ENCODE results near the gene CHN2. TPM values are rescaled to one million over a fixed set of nuclear protein-coding genes. Genes with fewer than 3 reads are reported as not detected.

The CHN2 gene
- total and polyA plus RNA-seq, 8 donors = 2.8 to 8.9 (median 4.3) TPM

DNA sequence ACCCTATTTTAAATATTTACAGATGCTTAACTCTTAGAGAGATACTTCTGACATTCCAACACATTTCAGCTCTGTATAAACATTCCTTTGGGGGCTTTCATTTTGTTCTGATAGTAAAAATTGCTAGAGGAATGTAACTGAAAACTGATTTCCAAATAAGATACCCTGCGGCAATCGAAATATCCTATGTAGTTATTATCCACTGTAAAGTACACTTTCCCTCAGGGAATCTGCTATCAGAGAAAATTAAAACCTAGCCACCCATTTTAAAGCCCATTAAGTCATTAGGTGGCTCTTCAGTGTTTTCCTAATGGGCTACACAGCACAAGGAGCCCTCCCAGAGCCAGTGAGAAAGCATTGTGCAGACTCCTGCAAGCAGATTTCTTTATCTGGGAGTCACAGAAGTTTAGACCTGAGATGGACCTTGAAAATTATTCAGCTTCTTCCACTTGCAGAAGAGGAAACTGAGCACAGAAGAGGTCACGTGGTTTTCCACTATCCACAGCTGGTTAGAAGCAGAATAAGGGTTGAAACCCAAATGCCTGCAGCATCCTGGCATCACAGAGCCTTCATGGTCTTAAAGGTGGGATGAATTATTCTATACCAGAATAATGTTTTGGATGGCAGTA lies 35.7 kb upstream of the CHN2 start:
- H3K9me3 ChIP-seq = no peaks in the 10 kb centered on the region
- ATAC-seq = no peak
- no peak for DNase-seq
- intact Hi-C loops (cut with DNase I) = no loop called here
- H3K27ac ChIP-seq = no peak overlapping the region
- TF ChIP-seq, protein P1, sequence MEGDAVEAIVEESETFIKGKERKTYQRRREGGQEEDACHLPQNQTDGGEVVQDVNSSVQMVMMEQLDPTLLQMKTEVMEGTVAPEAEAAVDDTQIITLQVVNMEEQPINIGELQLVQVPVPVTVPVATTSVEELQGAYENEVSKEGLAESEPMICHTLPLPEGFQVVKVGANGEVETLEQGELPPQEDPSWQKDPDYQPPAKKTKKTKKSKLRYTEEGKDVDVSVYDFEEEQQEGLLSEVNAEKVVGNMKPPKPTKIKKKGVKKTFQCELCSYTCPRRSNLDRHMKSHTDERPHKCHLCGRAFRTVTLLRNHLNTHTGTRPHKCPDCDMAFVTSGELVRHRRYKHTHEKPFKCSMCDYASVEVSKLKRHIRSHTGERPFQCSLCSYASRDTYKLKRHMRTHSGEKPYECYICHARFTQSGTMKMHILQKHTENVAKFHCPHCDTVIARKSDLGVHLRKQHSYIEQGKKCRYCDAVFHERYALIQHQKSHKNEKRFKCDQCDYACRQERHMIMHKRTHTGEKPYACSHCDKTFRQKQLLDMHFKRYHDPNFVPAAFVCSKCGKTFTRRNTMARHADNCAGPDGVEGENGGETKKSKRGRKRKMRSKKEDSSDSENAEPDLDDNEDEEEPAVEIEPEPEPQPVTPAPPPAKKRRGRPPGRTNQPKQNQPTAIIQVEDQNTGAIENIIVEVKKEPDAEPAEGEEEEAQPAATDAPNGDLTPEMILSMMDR (IDR thresholded peaks at IDR 0.05) = no peak
- H3K4me3 ChIP-seq = no peak overlapping the region
- H3K36me3 ChIP-seq = no peaks in the 10 kb centered on the region
- no peaks in the 10 kb centered on the region for H3K4me1 ChIP-seq
- no peaks in the 10 kb centered on the region for H3K27me3 ChIP-seq

DNA sequence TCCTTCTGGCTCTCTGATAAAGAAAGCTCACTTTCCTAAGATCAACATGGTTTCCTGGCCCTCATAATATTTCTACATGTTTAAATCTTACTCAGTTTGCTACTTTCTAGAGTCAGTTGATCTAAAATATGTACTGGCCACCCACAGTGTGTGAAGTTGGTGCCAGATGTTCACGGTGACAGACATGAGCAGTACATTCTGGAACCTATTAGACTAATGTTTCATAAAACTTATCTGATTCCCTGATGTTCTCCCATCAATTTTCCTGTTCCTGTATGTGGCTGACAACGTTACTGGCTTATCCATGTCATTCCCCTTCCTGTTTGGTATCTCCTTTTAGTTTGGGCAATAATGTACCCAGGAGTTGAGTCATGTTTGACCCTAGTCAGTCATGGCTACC lies 34.5 kb upstream of the CHN2 start:
- H3K36me3 ChIP-seq = no peaks in the 10 kb centered on the region
- no peak for DNase-seq
- TF ChIP-seq, protein P1 (IDR thresholded peaks at IDR 0.05) = no peak
- no peak overlapping the region for H3K27ac ChIP-seq
- no peaks in the 10 kb centered on the region for H3K27me3 ChIP-seq
- intact Hi-C loops (cut with DNase I) = no loop called here
- no peak overlapping the region for H3K4me3 ChIP-seq
- H3K4me1 ChIP-seq = no peaks in the 10 kb centered on the region
- no peak for ATAC-seq
- H3K9me3 ChIP-seq = no peaks in the 10 kb centered on the region

DNA sequence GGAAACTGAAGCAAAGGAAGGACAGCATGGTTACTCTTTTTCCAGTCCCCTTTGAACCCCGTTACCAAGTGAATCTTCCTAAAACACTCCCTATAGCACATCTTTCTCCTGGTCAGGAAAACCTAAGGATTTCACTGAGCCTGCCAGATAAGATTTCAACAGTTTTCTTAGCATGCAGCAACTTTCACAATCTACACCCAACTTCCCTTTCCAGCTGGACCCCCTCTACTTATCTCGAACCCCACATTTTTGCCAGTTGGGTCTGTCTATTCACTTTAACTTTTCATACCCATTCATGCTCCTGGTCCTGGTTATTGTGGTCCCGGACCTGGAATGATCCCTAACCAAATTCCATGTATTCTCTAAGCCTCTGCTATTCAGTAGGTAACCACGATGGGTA lies 33.3 kb upstream of the CHN2 start:
- TF ChIP-seq, protein P1 (IDR thresholded peaks at IDR 0.05) = no peak
- peaks cover 0 to 10% of the 10 kb centered on the region in 2 donors for H3K9me3 ChIP-seq
- DNase-seq (no peak), ATAC-seq (no peak)
- H3K4me3 ChIP-seq = no peak overlapping the region
- H3K36me3 ChIP-seq = no peaks in the 10 kb centered on the region
- H3K27ac ChIP-seq = no peak overlapping the region
- intact Hi-C loops (cut with DNase I) = no loop called here
- no peaks in the 10 kb centered on the region for H3K27me3 ChIP-seq
- no peaks in the 10 kb centered on the region for H3K4me1 ChIP-seq

DNA sequence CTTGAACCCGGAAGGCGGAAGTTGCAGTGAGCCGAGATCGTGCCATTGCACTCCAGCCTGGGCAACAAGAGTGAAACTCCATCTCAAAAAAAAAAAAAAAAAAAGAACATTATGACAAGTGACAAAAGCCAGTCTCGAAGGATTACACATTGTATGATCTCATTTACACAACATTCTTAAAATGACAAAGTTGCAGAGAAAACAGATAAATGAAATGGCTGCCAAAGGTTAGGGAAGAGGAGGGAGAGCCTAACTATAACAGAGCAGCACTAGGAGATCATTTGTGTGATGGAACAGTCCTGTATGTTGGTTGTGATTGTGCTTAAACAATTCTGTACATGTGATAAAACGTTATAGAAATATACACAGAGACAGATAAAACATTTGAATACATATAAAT lies 32.0 kb upstream of the CHN2 start:
- ATAC-seq = no peak
- H3K36me3 ChIP-seq = no peaks in the 10 kb centered on the region
- DNase-seq = no peak
- no peaks in the 10 kb centered on the region for H3K4me1 ChIP-seq
- TF ChIP-seq, protein P1 (IDR thresholded peaks at IDR 0.05) = no peak
- peaks cover 0 to 10% of the 10 kb centered on the region in 2 donors for H3K9me3 ChIP-seq
- no peak overlapping the region for H3K4me3 ChIP-seq
- intact Hi-C loops (cut with DNase I) = no loop called here
- H3K27me3 ChIP-seq = no peaks in the 10 kb centered on the region
- no peak overlapping the region for H3K27ac ChIP-seq

DNA sequence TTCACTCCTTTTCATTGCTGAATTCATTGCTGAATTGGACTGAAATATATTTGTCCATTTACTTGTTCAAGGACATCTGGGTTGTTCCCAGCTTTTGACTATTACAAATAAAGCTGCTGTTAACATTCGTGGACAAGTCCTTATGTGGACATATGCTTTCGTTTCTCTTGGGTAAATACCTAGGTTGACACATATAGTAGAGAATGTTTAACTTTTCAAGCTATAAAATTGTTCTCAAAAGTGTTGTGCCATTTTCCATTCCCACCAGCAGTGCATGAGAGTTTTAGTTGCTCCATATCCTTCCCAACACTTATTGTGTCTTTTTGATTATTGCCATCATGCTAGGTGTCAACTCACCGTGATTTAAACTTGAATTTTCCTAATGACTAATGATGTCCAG lies 30.7 kb upstream of the CHN2 start:
- Histone ChIP-seq H3K9me3 (peaks cover 0 to 10% of the 10 kb centered on the region in 2 donors), H3K4me1 (no peaks in the 10 kb centered on the region), H3K27me3 (no peaks in the 10 kb centered on the region), H3K27ac (no peak overlapping the region), H3K4me3 (no peak overlapping the region), H3K36me3 (no peaks in the 10 kb centered on the region)
- TF ChIP-seq, protein P1 (IDR thresholded peaks at IDR 0.05) = no peak
- DNase-seq = no peak
- intact Hi-C loops (cut with DNase I) = no loop called here
- no peak for ATAC-seq
